Measurements from ENCODE around the gene CYP4F12.

CYP4F12 gene, protein sequence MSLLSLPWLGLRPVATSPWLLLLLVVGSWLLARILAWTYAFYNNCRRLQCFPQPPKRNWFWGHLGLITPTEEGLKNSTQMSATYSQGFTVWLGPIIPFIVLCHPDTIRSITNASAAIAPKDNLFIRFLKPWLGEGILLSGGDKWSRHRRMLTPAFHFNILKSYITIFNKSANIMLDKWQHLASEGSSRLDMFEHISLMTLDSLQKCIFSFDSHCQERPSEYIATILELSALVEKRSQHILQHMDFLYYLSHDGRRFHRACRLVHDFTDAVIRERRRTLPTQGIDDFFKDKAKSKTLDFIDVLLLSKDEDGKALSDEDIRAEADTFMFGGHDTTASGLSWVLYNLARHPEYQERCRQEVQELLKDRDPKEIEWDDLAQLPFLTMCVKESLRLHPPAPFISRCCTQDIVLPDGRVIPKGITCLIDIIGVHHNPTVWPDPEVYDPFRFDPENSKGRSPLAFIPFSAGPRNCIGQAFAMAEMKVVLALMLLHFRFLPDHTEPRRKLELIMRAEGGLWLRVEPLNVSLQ

DNA sequence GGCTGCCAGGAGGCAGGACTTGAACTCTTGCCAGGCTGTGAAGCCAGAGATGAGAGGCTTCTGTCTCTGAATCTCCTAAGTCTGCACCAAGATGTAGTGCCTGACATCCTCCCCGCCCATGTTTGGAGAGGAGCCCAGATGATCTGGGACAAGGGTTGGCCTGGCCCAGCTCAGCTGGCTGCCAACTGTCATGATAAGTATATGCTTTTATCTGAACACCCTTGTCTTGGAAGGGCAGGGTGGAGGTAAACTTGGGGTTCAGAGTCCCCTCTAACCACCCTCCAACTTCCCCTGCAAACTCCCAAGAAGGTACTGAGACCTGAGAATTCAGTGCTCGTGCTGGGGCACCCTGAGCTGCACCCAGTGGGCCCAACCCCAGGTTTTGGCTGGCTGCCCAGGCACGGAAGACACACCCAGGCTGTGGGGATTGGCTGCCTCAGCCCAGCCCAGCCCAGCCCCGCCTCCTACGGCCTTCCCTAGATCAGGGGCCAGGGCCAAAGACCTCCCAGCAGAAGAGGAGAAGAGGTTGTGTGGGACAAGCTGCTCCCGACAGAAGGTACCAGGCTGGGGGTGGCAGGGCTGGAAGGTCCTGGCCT lies at the start of gene CYP4F12:
Gene CYP4F12, plus strand, starts transcription at position 508 of the 596 bp plus-strand sequence. CDS start 443 bp downstream, outside the sequence.
- DNase-seq (ENCODE audit: low spot score) = no peak

DNA sequence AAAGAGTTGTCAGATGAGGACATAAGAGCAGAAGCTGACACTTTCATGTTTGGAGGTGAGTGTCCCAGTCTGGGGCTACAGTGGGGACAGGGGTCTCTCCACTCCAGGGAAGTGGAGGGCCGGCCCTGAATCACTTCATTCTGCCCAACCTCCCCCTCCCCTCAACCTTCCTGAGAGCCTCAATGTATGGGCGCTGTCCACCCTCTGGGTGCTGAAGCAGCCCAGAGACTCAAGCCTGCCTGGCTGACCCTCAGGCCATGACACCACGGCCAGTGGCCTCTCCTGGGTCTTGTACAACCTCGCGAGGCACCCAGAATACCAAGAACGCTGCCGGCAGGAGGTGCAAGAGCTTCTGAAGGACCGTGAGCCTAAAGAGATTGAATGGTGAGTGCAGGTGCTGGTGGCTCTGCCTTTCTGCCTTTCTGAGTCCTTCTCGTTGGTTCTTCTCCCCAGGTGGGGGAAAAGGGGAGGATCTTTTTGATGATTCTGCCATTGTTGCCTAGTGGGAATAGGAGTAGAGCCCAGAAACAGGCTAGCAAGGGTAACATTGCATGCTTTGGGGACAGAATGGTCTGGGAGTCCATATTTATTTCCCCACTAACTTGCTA lies 49.1 kb upstream of the CYP4F12 start:
- no peak for DNase-seq (ENCODE audit: low spot score)

DNA sequence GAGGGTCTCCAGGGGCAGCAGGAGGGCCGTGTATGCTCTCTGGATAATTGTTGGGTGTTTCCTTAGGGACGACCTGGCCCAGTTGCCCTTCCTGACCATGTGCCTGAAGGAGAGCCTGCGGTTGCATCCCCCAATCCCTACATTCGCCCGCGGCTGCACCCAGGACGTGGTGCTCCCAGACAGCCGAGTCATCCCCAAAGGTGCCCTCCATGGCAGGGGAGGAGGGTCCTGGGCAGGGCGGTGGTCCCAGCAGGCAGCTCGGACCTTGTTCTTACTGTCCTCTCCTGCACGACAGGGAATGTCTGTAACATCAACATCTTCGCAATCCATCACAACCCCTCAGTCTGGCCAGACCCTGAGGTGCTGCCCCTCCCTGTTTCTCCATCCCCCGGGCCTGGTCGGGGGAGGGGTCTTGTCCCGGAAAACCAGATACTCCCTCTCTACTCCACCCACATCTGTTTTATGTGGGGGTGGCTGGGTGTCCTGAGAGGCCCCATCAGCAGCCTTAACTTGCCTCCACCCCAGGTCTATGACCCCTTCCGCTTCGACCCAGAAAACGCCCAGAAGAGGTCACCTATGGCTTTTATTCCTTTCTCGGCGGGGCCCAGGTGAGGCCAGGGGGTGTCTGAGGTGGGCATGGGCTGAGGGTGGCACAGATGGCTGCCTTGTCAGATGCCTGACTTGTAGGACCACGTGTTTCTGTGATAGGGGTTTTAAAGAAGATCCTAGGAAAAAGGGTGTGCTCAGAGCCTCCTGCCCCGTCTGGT lies 44.5 kb upstream of the CYP4F12 start:
- no peak for DNase-seq (ENCODE audit: low spot score)

DNA sequence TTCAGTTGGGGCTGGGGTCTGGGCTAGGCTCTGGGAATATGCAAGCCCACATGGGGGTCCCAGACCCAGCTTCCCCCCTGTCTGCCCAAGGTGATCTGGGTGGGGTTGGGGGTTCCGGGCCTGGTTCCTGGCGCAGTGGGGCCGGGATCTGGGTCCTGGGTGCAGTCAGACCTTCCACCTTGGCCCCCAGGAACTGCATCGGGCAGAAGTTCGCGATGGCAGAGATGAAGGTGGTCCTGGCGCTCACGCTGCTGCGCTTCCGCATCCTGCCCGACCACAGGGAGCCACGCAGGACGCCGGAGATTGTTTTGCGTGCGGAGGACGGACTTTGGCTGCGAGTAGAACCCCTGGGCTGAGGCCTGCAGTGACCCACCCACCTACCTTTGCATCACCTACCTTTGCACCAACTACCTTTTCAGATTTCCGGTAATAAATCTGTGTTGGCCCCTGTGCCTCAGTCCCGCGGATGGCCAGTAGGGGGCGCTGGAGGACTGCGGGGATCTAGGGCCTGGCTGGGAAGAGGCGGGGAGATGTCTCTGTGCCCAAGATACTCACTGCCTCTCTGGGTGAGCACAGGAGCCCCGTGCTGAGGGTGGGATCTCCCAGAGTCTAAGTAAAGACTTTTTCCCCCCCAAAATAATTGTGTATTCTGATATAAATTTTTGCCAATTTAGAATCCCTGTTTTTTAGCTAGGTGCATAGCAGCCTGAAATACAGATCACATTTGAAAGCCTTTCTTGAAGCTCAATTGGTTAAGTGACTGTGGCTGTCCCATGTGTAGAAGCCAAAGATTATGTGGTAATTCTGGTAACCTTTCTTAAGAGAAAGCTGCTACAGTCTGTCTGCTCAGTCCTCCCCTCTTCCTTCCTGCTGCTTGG lies 43.6 kb upstream of the CYP4F12 start:
- peak; percentile 39 for DNase-seq (ENCODE audit: low spot score)

DNA sequence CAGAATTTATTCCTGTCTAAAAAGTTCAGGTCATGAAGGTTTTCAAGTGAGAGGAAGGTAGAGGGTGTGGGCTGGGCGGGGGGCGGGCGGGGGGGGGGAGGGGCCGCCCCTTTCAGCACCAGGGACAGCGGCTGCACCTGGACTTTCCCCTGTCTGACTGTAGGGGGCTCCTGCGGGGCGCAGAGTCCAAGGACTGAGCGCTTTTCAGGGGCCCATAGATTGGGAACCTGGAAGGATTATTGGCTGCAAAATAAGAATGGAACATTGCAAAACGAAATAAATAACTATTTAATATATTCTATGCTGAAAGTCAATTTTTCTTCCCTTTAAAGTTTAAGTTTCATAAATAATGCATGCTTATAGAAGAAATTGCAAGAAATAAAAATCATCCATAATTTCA lies 41.1 kb upstream of the CYP4F12 start:
- no peak for DNase-seq (ENCODE audit: low spot score)

DNA sequence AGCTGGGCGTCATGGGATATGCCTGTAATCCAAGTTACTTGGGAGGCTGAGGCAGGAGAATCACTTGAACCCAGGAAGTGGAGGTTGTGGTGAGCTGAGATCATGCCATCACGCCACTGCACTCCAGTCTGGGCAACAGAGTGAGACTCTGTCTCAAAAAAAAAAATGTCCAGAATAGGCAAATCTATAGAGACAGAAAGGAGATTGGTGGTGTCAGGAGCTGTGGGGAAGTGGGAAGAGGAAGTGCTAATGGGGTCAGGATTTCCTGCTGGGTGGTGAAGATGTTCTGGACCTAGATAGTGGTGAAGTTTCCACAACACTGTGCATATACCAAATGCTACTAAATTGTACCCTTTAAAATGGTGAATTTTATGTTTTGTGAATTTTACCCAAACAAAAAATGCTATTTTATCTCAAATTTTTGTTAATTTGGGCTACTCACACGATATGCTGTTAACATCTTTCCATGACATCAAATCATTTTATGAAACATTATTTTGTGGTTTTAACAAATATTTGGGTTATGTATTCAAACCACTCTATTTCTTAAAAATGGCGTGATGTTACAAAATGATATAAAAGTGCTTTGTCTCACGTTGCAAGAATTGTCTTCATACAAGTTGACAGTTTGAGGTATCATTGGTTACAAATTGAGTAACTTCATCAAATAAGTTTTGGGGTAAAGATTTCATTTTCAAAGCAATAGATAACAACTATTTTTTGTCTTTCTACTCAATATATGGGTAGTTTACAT lies 39.6 kb upstream of the CYP4F12 start:
- peak; percentile 15 for DNase-seq (ENCODE audit: low spot score)

DNA sequence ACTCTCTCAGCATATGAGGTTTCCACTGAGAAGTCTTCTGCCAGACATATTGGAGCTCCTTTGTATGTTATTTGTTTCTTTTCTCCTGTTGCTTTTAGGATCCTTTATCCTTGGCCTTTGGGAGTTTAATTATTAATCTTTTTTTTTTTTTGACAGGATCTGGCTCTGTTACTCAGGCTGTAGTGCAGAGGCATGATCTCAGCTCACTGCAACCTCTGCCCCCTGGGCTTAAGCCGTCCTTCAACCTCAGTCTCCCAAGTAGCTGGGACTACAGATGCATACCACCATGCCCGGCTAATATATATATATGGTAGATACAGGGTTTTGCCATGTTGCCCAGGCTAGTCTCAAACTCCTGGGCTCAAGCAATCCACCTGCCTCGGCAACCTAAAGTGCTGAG lies 38.8 kb upstream of the CYP4F12 start:
- DNase-seq (ENCODE audit: low spot score) = no peak

DNA sequence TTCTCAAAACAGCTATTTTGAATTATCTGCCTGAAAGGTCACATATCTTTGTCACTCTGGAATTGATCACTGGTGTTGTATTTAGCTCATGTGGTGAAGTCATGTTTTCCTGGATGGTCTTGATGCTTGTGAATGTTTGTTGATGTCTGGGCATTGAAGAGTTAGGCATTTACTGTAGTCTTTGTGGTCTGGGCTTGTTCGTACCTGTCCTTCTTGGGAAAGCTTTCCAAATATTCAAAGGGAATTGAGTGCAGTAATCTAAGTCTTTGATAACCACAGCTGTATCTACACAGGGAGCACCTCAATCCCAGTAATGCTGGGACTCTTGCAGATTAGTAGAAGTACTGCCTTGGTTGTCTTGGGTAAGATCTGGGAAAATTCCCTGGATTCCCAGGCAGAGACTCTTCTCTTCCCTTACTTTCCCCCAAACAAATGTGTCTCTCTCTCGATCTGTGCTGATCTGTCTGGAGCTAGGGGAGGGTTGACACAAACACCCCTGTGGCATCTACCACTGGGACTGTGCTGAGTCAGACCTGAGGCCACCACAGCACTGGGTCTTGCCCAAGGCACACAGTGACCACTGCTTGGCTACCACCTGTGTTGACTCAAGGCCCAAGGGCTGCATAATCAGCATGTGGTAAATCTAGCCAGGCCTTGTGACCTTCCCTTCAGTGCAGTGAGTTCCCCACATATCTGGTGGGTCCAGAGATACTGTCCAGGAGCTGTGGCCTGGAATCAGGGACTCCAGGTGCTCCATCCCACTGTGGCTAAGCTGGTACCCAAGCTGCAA lies 37.7 kb upstream of the CYP4F12 start:
- DNase-seq (ENCODE audit: low spot score) = no peak

DNA sequence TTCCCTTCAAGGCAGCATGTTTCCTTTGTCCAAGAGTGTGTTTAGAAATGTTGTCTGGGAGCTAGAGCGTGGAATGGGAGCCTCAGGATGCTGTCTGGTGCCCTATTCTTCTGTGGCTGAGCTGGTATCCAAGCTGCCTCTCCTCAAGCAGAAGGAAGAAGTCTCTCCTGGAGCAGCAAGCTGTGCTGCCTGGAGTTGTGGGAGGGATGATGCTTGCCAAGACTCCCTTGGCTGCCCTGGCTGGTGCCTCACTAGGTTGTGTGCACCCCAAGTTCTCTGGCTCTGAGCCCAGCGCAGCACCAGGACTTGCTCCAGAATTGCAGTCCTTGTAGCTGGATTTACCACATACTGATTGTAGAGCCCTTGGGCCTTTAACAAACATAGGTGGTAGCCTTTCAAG lies 36.9 kb upstream of the CYP4F12 start:
- DNase-seq (ENCODE audit: low spot score) = peak; percentile 29

DNA sequence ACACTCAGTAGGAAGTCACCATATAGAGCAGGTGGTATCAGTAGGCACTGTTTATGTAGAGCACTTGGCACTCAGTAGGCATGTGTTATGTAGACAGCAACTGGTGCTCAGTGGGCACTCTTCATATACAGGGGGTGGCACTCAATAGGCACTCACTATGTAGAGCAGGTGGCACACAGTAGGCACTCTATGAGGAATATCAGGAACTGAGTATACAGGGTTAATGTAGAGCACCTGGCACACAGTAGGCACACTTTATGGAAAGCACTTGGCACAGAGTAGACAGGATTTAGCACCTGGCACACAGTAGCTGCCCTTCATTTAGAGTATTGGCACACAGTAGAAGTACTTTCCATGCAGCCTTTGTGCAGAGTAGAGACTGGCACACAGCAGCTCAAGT lies 33.3 kb upstream of the CYP4F12 start:
- no peak for DNase-seq (ENCODE audit: low spot score)

DNA sequence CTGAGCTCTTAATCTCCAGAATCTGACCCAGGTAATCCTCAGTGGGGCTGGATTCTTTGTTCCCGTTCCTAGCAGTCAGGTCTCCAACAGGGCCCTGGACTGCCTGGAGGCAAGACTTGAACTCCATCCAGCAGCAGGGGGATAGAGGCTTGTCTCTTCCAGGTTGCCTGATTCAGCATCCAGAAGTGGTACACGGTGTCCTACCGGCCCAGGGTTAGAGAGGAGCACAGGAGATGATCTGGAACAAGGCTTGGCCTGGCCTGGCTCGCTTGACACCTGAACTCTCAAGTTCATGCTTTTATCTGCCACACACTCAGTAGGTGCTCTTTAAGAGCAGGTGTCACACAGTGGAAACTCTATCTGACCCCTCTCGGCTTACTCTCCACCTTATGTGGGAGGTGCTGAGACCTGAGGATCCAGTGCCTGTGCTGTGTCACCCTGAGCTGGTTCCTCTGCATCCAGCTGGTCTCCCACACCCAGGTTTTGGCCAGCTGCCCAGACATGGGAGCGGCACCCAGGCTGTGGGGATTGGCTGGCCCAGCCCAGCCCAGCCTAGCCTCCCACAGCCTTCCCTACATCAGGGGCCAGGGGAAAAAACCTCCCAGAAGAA lies 32.5 kb upstream of the CYP4F12 start, which contains the start of gene CYP4F3:
Gene CYP4F3, plus strand, starts transcription at position 604 of the 610 bp plus-strand sequence. CDS start 519 bp downstream, outside the sequence.
- DNase-seq (ENCODE audit: low spot score) = no peak

DNA sequence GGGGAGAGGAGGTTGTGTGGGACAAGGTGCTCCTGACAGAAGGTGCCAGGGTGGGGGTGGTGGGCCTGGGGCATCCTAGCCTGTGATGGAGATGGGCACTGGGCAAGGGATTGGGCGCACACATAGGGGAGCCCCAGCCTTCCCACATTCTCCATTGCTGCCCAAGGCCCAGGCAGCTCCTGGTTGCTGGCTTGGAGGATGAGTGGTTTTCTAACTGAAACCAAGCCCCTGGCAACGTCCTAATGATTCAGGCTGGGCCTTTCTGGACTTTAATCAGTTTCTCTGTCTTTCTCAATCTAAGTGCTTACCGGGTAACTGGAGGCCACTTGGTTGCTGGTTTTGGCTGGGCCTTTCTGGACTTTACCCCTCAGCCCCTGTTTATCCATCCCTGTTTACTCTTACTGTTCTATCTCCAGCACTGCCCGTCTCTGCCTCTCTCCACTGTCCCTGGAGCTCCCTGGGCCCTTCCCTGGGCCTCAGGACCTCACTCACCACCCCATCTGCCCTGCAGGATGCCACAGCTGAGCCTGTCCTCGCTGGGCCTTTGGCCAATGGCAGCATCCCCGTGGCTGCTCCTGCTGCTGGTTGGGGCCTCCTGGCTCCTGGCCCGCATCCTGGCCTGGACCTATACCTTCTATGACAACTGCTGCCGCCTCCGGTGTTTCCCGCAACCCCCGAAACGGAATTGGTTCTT lies 31.8 kb upstream of the CYP4F12 start:
- DNase-seq (ENCODE audit: low spot score) = no peak

DNA sequence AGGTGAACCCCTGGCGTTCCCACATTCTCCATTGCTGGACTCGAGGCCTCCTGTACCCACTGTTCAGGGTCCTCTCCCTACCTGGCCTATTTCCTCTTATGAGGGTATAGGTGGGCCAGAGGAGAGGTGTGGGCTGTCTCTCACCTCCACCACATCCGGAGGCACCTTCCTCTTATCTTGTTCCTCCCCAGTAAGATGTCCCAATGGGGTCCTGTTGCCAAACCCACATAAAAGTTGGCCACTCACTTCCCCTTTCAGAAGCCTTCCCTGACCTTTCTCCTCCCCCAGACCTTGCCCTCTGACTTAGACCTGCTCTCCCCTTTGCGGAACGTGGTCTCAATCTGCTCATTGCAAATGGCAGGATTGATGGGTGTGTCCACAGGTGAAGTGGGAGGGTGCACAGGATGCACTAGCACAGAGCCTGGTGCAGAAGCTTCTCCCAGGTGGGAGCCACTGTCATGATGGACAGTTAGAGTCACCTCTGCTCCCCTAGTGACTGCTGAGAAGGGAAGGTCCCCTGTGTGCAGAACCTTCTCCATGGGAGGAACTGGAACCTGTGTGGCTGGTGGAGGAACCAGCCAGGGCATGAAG lies 30.9 kb upstream of the CYP4F12 start:
- no peak for DNase-seq (ENCODE audit: low spot score)

DNA sequence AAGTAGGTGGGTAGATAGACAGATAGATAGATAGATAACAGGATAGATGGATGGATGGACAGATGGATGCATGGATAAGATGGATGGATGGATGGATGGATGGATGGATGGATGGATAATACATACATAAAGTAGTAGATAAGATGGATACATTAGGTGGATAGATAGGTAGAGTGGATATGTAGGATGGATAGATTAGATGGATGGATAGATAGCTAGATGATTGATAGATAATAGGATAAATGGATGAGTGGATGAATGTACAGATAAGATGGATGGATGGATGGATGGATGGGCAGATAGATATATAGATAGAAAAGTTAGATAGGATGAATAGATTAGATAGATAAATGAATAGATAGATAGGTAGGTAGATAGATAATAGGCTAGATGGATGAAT lies 30.1 kb upstream of the CYP4F12 start:
- DNase-seq (ENCODE audit: low spot score) = no peak

DNA sequence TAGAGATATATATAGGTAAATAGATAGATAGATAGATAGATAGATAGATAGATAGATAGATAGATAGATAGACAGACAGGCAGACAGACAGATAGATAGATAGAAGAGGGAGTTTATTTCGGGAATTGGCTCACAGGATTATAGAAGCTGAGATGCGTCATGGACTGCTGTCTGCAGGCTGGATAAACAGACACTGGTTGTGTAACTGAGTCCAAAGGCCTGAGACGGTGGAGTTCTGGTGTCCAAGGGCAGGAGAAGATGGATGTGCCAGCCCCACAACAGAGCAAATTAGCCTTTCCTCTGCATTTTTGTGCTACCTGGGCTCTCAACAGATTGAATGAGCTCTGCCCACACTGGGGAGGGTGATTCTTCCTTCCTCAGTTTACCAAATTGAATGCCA lies 29.5 kb upstream of the CYP4F12 start:
- no peak for DNase-seq (ENCODE audit: low spot score)

DNA sequence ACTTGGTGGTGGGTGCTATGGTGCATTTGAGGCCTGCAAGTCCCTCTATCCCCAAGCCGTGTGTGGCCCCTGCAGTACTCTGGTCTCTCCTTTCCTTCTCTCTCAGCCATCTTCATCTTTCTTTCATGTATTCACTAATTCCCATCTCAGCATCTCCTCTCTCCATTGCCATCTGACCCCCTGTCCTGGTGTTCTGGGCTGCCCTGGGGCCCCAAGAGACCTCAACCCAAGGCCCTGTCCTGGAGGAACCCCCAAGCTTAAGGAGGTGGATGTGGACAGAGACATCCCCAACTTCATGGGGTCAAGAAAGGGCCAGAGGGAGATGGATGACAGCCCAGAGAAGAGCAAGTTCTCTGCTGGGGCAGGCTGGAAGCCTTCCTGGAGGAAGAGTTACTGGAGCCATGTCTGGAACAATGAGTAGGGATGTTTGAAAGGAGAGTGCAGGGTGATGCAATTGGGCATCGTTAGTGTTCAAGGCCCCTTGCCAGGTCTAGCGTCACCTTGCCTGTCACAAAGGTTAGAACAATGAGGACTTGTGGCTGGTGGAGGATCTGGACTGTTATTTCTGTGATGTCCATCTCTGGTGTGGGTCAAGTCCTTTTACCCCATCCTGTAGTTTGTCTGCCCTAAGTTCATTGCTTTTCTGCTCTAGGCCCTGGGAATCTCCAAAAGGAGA lies 28.7 kb upstream of the CYP4F12 start:
- DNase-seq (ENCODE audit: low spot score) = no peak

DNA sequence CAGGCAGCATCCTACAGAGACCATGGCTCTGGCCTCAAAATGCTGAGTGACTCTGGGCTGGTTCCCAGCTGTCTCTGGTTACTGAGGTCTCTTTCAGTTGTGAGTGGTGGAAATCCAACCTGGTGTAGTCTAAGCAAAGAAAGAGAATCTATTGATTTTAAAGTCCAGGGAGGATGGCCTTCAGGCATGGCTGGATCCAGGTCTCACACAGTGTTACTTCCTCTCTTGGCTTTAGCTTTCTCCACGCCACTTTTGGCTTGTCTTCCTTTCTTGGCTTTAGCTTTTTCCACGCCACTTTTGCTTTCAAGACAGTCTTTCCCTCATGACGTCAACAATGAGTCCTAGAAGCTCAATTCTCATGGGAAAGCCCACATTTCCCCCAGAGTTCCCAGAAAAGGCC lies 28.1 kb upstream of the CYP4F12 start:
- DNase-seq (ENCODE audit: low spot score) = no peak

DNA sequence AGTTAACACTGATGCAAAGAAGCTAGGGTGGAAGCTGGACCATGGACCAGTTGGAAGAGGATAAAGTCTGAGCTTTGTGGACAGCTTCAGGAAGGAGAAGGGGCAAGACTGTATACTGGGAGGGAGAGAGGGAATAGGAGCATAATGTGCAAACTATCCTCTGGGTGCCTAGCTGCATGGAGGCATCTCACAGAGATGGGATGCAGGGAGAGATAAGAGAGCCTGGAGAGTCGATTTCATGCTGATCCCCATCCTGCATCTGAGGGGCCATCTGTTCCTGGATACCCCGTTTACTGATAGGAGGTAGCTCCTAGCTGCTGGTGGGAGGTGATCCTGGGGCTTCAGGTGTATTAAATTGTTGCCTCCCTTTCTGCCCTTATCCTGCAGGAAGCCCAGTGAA lies 23.4 kb upstream of the CYP4F12 start:
- no peak for DNase-seq (ENCODE audit: low spot score)
